GM13976 (cell line): ENCODE data around the gene SRCIN1.
A peak's percentile ranks its signal among the peaks of the same experiment; 100 is the strongest.
"Not testable (repeated sequence)": the region's sequence is repeated elsewhere in the genome, so short reads cannot be mapped to it uniquely, and the experiment has no call there.

Experiments
- DNase-seq: peaks from one replicate; pipeline ENCODE4 v3.0.0; 2012; ENCODE audit warnings: low spot score
- in situ Hi-C: fragments of 300-500 bp; cut with MboI; formaldehyde crosslinking; loops from one replicate; pipeline ENCODE4 v1.12.0; 2022; ENCODE audit warnings: low sequenced_read_pairs, mixed read lengths, inconsistent platforms; ENCODE audit not compliant: unreplicated experiment
- TF ChIP-seq, protein P1 (sequence below): IDR thresholded peaks from 2 replicates; pipeline ENCODE4 v1.5.1; 2012; ENCODE audit warnings: borderline replicate concordance, mild to moderate bottlenecking; ENCODE audit not compliant: insufficient read depth; ENCODE audit errors: extremely low read depth, missing control alignments, control extremely low read depth

Gene SRCIN1

DNA sequence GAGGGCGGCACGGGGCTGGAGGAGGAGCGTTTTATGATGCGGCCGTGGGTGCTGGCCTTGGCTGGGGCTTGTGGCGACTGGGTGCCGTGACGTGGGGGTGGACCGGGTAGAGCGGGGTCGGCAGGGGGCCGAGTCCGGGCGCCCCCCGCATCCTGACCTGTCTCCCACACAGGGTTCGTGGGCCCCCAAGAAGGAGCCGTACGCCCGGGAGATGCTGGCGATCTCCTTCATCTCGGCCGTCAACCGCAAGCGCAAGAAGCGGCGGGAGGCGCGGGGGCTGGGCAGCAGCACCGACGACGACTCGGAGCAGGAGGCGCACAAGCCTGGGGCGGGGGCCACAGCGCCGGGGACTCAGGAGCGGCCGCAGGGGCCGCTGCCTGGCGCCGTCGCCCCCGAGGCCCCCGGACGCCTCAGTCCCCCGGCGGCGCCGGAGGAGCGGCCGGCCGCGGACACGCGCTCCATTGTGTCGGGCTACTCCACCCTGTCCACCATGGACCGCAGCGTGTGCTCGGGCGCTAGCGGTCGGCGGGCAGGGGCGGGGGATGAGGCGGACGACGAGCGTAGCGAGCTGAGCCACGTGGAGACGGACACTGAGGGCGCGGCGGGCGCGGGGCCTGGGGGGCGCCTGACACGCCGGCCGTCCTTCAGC is 95.9 kb downstream of the SRCIN1 start:
- DNase-seq, result peak; percentile 36
- in situ Hi-C loops, result loop anchor here (10.0 kb wide), 1 partner anchor 155 kb away; no protein-coding TSS in a partner anchor
- TF ChIP-seq, protein P1, sequence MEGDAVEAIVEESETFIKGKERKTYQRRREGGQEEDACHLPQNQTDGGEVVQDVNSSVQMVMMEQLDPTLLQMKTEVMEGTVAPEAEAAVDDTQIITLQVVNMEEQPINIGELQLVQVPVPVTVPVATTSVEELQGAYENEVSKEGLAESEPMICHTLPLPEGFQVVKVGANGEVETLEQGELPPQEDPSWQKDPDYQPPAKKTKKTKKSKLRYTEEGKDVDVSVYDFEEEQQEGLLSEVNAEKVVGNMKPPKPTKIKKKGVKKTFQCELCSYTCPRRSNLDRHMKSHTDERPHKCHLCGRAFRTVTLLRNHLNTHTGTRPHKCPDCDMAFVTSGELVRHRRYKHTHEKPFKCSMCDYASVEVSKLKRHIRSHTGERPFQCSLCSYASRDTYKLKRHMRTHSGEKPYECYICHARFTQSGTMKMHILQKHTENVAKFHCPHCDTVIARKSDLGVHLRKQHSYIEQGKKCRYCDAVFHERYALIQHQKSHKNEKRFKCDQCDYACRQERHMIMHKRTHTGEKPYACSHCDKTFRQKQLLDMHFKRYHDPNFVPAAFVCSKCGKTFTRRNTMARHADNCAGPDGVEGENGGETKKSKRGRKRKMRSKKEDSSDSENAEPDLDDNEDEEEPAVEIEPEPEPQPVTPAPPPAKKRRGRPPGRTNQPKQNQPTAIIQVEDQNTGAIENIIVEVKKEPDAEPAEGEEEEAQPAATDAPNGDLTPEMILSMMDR, result no peak

DNA sequence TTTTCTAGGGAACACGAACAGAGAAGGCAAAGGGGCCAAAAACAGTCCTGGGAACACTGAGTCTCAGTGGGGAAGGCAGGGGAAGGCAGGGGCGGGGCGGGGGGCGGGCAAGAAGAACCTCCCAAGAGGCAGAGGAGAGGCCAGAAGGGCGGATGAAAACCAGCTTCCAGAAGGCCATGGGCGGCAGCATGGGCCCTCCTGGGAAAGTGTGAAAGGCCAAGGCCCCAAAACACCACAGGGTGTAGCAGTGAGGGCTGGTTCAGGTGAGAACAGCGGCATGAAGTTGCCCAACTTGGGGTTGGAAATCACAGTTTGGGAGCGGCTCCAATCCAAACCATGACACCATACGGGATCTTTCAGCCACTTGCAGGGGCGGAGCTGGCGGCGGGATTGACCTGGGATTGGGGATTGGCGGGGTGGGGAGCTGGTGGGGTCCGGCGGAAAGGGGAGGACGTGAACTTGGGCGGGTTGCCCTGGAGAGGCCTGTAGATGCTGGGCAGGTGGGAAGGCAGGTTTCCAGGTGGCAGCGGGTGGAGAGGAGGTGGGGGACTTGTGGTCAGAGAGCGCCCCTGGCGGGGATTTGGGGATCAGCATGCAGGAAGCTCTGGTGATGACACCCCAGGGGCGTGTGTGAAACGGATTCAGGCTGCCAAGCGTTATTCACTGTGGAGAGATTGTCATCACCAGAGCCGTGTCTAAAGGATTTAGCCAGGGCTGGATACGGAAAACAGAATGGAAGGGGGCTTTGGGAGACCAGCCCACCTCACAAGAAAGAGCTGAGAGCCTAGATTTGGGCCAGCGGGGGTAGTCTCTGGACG is 96.6 kb downstream of the SRCIN1 start:
- DNase-seq, result peak; percentile 91
- in situ Hi-C loops, result loop anchor here (10.0 kb wide), 1 partner anchor 156 kb away; no protein-coding TSS in a partner anchor
- TF ChIP-seq, protein P1, result peak; percentile 57

DNA sequence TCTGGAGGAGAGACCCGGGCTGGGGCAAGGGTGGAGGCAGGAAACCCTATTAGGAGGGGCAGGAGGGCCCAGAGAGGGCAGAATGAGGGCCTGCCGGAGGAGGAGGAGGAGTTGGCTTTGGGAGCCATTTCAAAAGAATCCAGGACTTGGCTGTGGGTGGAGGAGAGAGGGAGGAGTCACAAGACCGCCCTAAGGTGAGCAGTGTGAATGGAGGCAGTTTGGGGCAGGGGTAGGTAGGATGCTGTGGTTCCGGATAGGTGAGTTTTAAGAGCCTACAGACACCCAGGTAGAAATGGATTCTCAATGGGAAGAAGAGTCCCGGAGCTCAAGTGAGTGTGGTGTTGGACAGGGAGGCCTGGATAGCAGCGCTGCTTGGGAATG is 97.2 kb downstream of the SRCIN1 start:
- in situ Hi-C loops, result loop anchor here (10.0 kb wide), 1 partner anchor 156 kb away; no protein-coding TSS in a partner anchor
- TF ChIP-seq, protein P1, result no peak
- DNase-seq, result no peak

GRCh38 chr17:38507921-38508569 is 97.7 kb downstream of the SRCIN1 start:
- in situ Hi-C loops, result loop anchor here (10.0 kb wide), 1 partner anchor 157 kb away; no protein-coding TSS in a partner anchor
- DNase-seq, result no peak
- TF ChIP-seq, protein P1, result no peak

GRCh38 chr17:38507436-38507835 is 98.3 kb downstream of the SRCIN1 start:
- TF ChIP-seq, protein P1, result no peak

GRCh38 chr17:38504216-38504615 is 101.5 kb downstream of the SRCIN1 start:
- DNase-seq, result no peak
- TF ChIP-seq, protein P1, result no peak
- in situ Hi-C loops, result loop anchor here (10.0 kb wide), 1 partner anchor 161 kb away; no protein-coding TSS in a partner anchor

More at GRCh38 chr17:38507436-38507835, 98.3 kb downstream of the SRCIN1 start:
- in situ Hi-C loops, result loop anchor here (10.0 kb wide), 1 partner anchor 157 kb away; no protein-coding TSS in a partner anchor
- no peak for DNase-seq

GRCh38 chr17:38503286-38503913 is 102.4 kb downstream of the SRCIN1 start:
- in situ Hi-C loops, result loop anchor here (10.0 kb wide), 1 partner anchor 161 kb away; no protein-coding TSS in a partner anchor

GRCh38 chr17:38501718-38502117 is 104.0 kb downstream of the SRCIN1 start:
- not testable (repeated sequence) for DNase-seq
- in situ Hi-C loops, result loop anchor here (10.0 kb wide), 1 partner anchor 163 kb away; no protein-coding TSS in a partner anchor

More at GRCh38 chr17:38503286-38503913, 102.4 kb downstream of the SRCIN1 start:
- DNase-seq, result not testable (repeated sequence)

GRCh38 chr17:38499230-38499629 is 106.5 kb downstream of the SRCIN1 start:
- in situ Hi-C loops, result not testable (repeated sequence)

More at GRCh38 chr17:38499230-38499629, 106.5 kb downstream of the SRCIN1 start:
- DNase-seq, result not testable (repeated sequence)
